Uterus (tissue), 2 donors: ENCODE measurements around the gene ABL1.

ENCODE experiments used
- CTCF ChIP-seq, 4 experiments: fragments of 200-600 bp in 2 of 4; fragments of 450-650 bp in 2 of 4; sonication (generic) in 2 of 4; IDR thresholded peaks; one replicate each; pipeline ENCODE4 v1.5.1; 2016 to 2019; ENCODE audit warnings: antibody characterized with exemption in 4 of 4, mild to moderate bottlenecking in 2 of 4, moderate library complexity in 1 of 4
- POLR2A ChIP-seq, 2 donors: fragments of 450-650 bp; IDR thresholded peaks; one replicate each; pipeline ENCODE4 v1.6.1; 2016; ENCODE audit warnings: antibody characterized with exemption in 2 of 2, mild to moderate bottlenecking in 1 of 2, moderate library complexity in 1 of 2

- TF ChIP-seq CTCF (IDR thresholded peaks at IDR 0.05) (no peak), POLR2A (IDR thresholded peaks at IDR 0.05) (no peak)
Observed at GRCh38 chr9:130791303-130791894, 43.7 kb upstream of the ABL1 start.
